Urinary bladder (tissue), 4 donors: ENCODE results near the gene KCNK10. TPM values are rescaled to one million over a fixed set of nuclear protein-coding genes. Genes with fewer than 3 reads are reported as not detected.

ENCODE experiments used
- DNase-seq: peaks from one replicate; pipeline ENCODE4 v3.0.0-alpha.2; 2015; ENCODE audit errors: extremely low spot score
- H3K27ac ChIP-seq: one replicate; pipeline ENCODE4 v1.5.1; 2013; ENCODE audit warnings: low read depth, mild to moderate bottlenecking, moderate library complexity
- H3K36me3 ChIP-seq: one replicate; pipeline ENCODE4 v1.6.1; 2013; ENCODE audit warnings: mild to moderate bottlenecking, moderate library complexity; ENCODE audit not compliant: insufficient read depth
- H3K4me1 ChIP-seq: one replicate; pipeline ENCODE4 v1.6.1; 2013; ENCODE audit warnings: mild to moderate bottlenecking, moderate library complexity; ENCODE audit not compliant: insufficient read depth
- H3K4me3 ChIP-seq: one replicate; pipeline ENCODE4 v1.5.1; 2013; ENCODE audit warnings: low read depth, low read length
- WGBS: extraction: QIAGEN DNeasy Blood & Tissue Kit; methylation state at CpG from one replicate; pipeline ENCODE4 v1.1.7; 2013; 5-methylcytosine and 5-hydroxymethylcytosine counted together
- polyA plus RNA-seq: library from polyadenylated mRNA; stranded (reverse); fragments of 200-250 nt; gene quantifications from one replicate; pipeline ENCODE4 v1.2.3, GENCODE V29; 2013
- total RNA-seq: library from RNA; depleted of rRNA; stranded (reverse); fragments of >200 nt; gene quantifications from one replicate; pipeline ENCODE4 v1.2.3, GENCODE V29; 2014
- donor health status: healthy with polysubstance abuse.
- donor health status: healthy.

KCNK10 gene
- total and polyA plus RNA-seq, 2 donors, result 0.06 to 1.1 TPM

- DNase-seq, result no peak
- H3K4me3 ChIP-seq, result no peak overlapping the region
- H3K4me1 ChIP-seq, result no peaks in the 10 kb centered on the region
- WGBS, result 69% methylated on average over 6 of the region's 6 CpGs
- H3K36me3 ChIP-seq, result no peaks in the 10 kb centered on the region
- H3K27ac ChIP-seq, result no peak overlapping the region
These were observed 17.3 kb downstream of the KCNK10 start for GRCh38 chr14:88305528-88306322.

GRCh38 chr14:88303041-88303440 is 20.0 kb downstream of the KCNK10 start:
- 74% methylated on average over 3 of the region's 3 CpGs for WGBS

GRCh38 chr14:88301381-88301780 is 21.7 kb downstream of the KCNK10 start:
- 80% methylated on average over 4 of the region's 4 CpGs for WGBS
- Histone ChIP-seq H3K4me1 (no peaks in the 10 kb centered on the region), H3K36me3 (no peaks in the 10 kb centered on the region), H3K27ac (no peak overlapping the region), H3K4me3 (no peak overlapping the region)
- DNase-seq, result no peak

More at GRCh38 chr14:88303041-88303440, 20.0 kb downstream of the KCNK10 start:
- Histone ChIP-seq H3K27ac (no peak overlapping the region), H3K4me1 (no peaks in the 10 kb centered on the region), H3K36me3 (no peaks in the 10 kb centered on the region), H3K4me3 (no peak overlapping the region)
- no peak for DNase-seq

GRCh38 chr14:88300817-88301216 is 22.3 kb downstream of the KCNK10 start:
- no peaks in the 10 kb centered on the region for H3K4me1 ChIP-seq
- WGBS, result 82% methylated on average over 3 of the region's 3 CpGs
- H3K36me3 ChIP-seq, result no peaks in the 10 kb centered on the region
- H3K4me3 ChIP-seq, result no peak overlapping the region
- H3K27ac ChIP-seq, result no peak overlapping the region
- DNase-seq, result no peak

- Histone ChIP-seq H3K36me3 (no peaks in the 10 kb centered on the region), H3K4me3 (no peak overlapping the region), H3K4me1 (no peaks in the 10 kb centered on the region), H3K27ac (no peak overlapping the region)
- DNase-seq, result no peak
- WGBS, result 68% methylated on average over 6 of the region's 6 CpGs
These were observed 23.1 kb downstream of the KCNK10 start for GRCh38 chr14:88299865-88300530.

- Histone ChIP-seq H3K4me3 (no peak overlapping the region), H3K4me1 (no peaks in the 10 kb centered on the region), H3K36me3 (no peaks in the 10 kb centered on the region), H3K27ac (no peak overlapping the region)
- 13% methylated on average over 5 of the region's 5 CpGs for WGBS
- no peak for DNase-seq
These were observed 25.8 kb downstream of the KCNK10 start for GRCh38 chr14:88297306-88297705.

- WGBS, result 75% methylated on average over 4 of the region's 4 CpGs
- Histone ChIP-seq H3K4me3 (no peak overlapping the region), H3K4me1 (no peaks in the 10 kb centered on the region), H3K36me3 (no peaks in the 10 kb centered on the region), H3K27ac (no peak overlapping the region)
- no peak for DNase-seq
These were observed 26.7 kb downstream of the KCNK10 start for GRCh38 chr14:88296351-88296750.

GRCh38 chr14:88289996-88290395 is 33.1 kb downstream of the KCNK10 start:
- Histone ChIP-seq H3K36me3 (no peaks in the 10 kb centered on the region), H3K4me3 (no peak overlapping the region), H3K4me1 (no peaks in the 10 kb centered on the region), H3K27ac (no peak overlapping the region)
- no peak for DNase-seq
- 79% methylated on average over 3 of the region's 3 CpGs for whole genome bisulfite sequencing

GRCh38 chr14:88289234-88289633 is 33.8 kb downstream of the KCNK10 start:
- H3K4me1 ChIP-seq, result no peaks in the 10 kb centered on the region
- no peak overlapping the region for H3K27ac ChIP-seq
- no peak overlapping the region for H3K4me3 ChIP-seq
- H3K36me3 ChIP-seq, result no peaks in the 10 kb centered on the region
- DNase-seq, result no peak

GRCh38 chr14:88286309-88286708 is 36.8 kb downstream of the KCNK10 start:
- no peak for DNase-seq
- Histone ChIP-seq H3K36me3 (no peaks in the 10 kb centered on the region), H3K27ac (no peak overlapping the region), H3K4me3 (no peak overlapping the region), H3K4me1 (no peaks in the 10 kb centered on the region)
- WGBS, result 67% methylated on average over 1 of the region's 1 CpG

GRCh38 chr14:88281447-88281846 is 41.6 kb downstream of the KCNK10 start:
- no peak for DNase-seq
- Histone ChIP-seq H3K27ac (no peak overlapping the region), H3K4me3 (no peak overlapping the region), H3K36me3 (no peaks in the 10 kb centered on the region), H3K4me1 (no peaks in the 10 kb centered on the region)
- 81% methylated on average over 3 of the region's 3 CpGs for WGBS

- DNase-seq, result no peak
- 58% methylated on average over 3 of the region's 3 CpGs for WGBS
- Histone ChIP-seq H3K4me3 (no peak overlapping the region), H3K36me3 (no peaks in the 10 kb centered on the region), H3K27ac (no peak overlapping the region), H3K4me1 (no peaks in the 10 kb centered on the region)
These were observed 46.0 kb downstream of the KCNK10 start for GRCh38 chr14:88276923-88277596.

- WGBS, result 70% methylated on average over 10 of the region's 10 CpGs
- H3K4me3 ChIP-seq, result no peak overlapping the region
- no peaks in the 10 kb centered on the region for H3K36me3 ChIP-seq
- no peak for DNase-seq
- no peaks in the 10 kb centered on the region for H3K4me1 ChIP-seq
- no peak overlapping the region for H3K27ac ChIP-seq
These were observed 50.4 kb downstream of the KCNK10 start for GRCh38 chr14:88272390-88273269.
